ENCODE data around the gene UNC13A. TPM values are rescaled to one million over a fixed set of nuclear protein-coding genes. Genes with fewer than 3 reads are reported as not detected.

Gene UNC13A
- total and polyA plus RNA-seq, 8 donors = under 0.01 to 2.2 (median 0.15) TPM; not detected in 1

DNA sequence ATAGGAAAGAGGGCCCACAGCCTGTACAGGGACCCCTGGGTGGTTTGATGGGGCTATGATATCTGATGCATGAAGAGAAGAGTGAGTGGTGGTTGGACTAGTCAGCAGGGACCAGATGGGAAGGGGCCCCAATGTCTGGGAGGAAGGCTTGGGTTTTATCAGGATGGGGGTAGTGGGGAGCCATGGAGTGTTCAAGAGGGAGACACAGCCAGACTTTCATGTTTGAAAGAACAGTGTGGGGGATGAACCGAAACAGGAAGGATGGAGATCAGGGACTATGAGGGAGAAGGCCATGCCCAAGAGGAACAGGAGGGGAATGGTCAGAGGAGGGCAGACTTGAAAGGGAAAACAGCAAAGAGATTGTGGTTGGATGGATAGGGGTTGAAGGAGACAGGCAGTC lies 63.1 kb downstream of the UNC13A start:
- WGBS, 5 donors = 90 to 100% (median 95%) methylated on average over 1 of the region's 1 CpG
- Histone ChIP-seq H3K4me1 (no peaks in the 10 kb centered on the region), H3K9me3 (peaks cover 0 to 12% (median 10%) of the 10 kb centered on the region in 4 donors), H3K27ac (no peak overlapping the region), H3K4me3 (no peak overlapping the region), H3K27me3 (peaks cover 0 to 18% (median 0%) of the 10 kb centered on the region in 3 donors), H3K36me3 (no peaks in the 10 kb centered on the region)
- TF ChIP-seq EP300 (IDR thresholded peaks at IDR 0.05) (no peak), POLR2AphosphoS5 (IDR thresholded peaks at IDR 0.05) (no peak), POLR2A (IDR thresholded peaks at IDR 0.05) (no peak)
- TF ChIP-seq, protein P1, sequence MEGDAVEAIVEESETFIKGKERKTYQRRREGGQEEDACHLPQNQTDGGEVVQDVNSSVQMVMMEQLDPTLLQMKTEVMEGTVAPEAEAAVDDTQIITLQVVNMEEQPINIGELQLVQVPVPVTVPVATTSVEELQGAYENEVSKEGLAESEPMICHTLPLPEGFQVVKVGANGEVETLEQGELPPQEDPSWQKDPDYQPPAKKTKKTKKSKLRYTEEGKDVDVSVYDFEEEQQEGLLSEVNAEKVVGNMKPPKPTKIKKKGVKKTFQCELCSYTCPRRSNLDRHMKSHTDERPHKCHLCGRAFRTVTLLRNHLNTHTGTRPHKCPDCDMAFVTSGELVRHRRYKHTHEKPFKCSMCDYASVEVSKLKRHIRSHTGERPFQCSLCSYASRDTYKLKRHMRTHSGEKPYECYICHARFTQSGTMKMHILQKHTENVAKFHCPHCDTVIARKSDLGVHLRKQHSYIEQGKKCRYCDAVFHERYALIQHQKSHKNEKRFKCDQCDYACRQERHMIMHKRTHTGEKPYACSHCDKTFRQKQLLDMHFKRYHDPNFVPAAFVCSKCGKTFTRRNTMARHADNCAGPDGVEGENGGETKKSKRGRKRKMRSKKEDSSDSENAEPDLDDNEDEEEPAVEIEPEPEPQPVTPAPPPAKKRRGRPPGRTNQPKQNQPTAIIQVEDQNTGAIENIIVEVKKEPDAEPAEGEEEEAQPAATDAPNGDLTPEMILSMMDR (IDR thresholded peaks at IDR 0.05) = no peak
- no peak for DNase-seq
- intact Hi-C loops (cut with DNase I; ENCODE audit: low total_unique reads) = no loop called here

DNA sequence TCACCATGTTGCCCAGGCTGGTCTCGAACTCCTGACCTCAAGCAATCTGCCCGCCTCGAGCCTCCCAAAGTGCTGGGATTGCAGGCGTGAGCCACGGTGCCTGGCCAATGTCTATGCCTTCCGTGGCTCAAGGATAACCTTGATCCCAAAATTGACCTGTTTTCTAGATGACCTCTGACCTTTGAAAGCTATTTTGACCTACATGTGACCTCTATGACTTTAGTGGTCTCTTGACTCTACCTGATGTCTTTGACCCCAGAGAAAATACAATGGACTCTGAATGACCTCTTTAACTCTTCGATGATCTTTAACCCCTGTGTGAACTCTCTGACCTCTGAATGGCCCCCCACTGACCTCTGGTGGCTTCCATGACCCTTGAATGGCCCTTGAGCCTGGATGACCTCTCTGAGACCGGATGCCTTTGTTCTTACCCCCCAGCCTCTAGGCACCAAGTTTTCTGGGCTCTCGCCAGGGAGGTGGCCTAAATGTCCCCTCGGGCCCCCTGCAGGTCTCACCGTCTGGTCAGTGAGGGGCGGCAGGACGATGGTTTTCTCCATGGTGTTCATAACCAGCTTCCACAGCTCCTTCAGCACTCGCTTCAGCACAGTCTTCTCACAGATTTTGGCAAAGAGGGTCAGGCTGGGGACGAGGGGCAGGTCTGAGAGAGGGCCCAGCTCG lies 63.7 kb downstream of the UNC13A start:
- H3K9me3 ChIP-seq = peaks cover 0 to 12% (median 10%) of the 10 kb centered on the region in 4 donors
- H3K4me3 ChIP-seq = no peak overlapping the region
- no peaks in the 10 kb centered on the region for H3K4me1 ChIP-seq
- no peak for DNase-seq
- H3K27ac ChIP-seq = no peak overlapping the region
- no peak for TF ChIP-seq EP300 (IDR thresholded peaks at IDR 0.05)
- TF ChIP-seq, protein P1 (IDR thresholded peaks at IDR 0.05) = no peak
- no peak for TF ChIP-seq POLR2A (IDR thresholded peaks at IDR 0.05)
- TF ChIP-seq POLR2AphosphoS5 (IDR thresholded peaks at IDR 0.05) = no peak
- H3K36me3 ChIP-seq = no peaks in the 10 kb centered on the region
- intact Hi-C loops (cut with DNase I; ENCODE audit: low total_unique reads) = no loop called here
- WGBS, 5 donors = 83 to 90% (median 88%) methylated on average over 16 of the region's 16 CpGs
- H3K27me3 ChIP-seq = peaks cover 0 to 24% (median 0%) of the 10 kb centered on the region in 3 donors

- H3K9me3 ChIP-seq = peaks cover 0 to 12% (median 10%) of the 10 kb centered on the region in 4 donors
- H3K27ac ChIP-seq = no peak overlapping the region
- H3K4me1 ChIP-seq = no peaks in the 10 kb centered on the region
- TF ChIP-seq EP300 (IDR thresholded peaks at IDR 0.05) = no peak
- TF ChIP-seq POLR2AphosphoS5 (IDR thresholded peaks at IDR 0.05) = no peak
- no peak for TF ChIP-seq POLR2A (IDR thresholded peaks at IDR 0.05)
- TF ChIP-seq, protein P1 (IDR thresholded peaks at IDR 0.05) = no peak
- WGBS, 5 donors = 86 to 88% (median 88%) methylated on average over 19 to 31 of the region's 31 CpGs
- no peak for DNase-seq
- no peak overlapping the region for H3K4me3 ChIP-seq
- intact Hi-C loops (cut with DNase I; ENCODE audit: low total_unique reads) = no loop called here
- no peaks in the 10 kb centered on the region for H3K36me3 ChIP-seq
- peaks cover 0 to 32% (median 0%) of the 10 kb centered on the region in 3 donors for H3K27me3 ChIP-seq
Observed at GRCh38 chr19:17623224-17623935, 64.8 kb downstream of the UNC13A start.

DNA sequence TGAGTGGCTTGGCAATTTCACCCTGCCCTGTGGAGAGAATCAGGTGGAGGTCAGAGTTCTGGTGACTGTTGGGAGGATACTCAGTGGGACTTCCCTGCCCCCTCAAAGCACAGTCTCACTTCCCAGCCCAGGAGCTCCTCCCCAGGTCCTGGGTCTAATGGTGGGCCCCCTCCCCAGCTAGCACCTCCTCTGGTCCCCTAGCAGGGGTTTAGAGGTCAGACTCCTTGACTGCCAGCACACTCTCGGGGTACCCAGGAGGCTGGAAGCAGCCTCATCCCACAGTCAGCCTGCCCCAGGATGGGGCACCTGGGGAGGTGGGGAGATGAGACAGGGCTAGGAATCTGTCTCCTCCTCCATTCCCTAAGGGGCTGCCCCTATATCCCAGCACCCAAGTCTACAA lies 67.5 kb downstream of the UNC13A start:
- Histone ChIP-seq H3K4me1 (peaks cover 0 to 12% (median 6%) of the 10 kb centered on the region in 4 donors), H3K9me3 (peaks cover 0 to 12% (median 10%) of the 10 kb centered on the region in 4 donors), H3K4me3 (no peak overlapping the region), H3K27me3 (peaks cover 9 to 50% (median 19%) of the 10 kb centered on the region in 3 donors), H3K27ac (no peak overlapping the region), H3K36me3 (no peaks in the 10 kb centered on the region)
- intact Hi-C loops (cut with DNase I; ENCODE audit: low total_unique reads) = no loop called here
- 88 to 100% (median 100%) methylated on average over 1 of the region's 1 CpG for WGBS, 5 donors
- TF ChIP-seq POLR2AphosphoS5 (IDR thresholded peaks at IDR 0.05) = no peak
- TF ChIP-seq, protein P1 (IDR thresholded peaks at IDR 0.05) = no peak
- TF ChIP-seq EP300 (IDR thresholded peaks at IDR 0.05) = no peak
- TF ChIP-seq POLR2A (IDR thresholded peaks at IDR 0.05) = no peak
- DNase-seq = no peak

Data from stomach (tissue), 9 donors.